GM12878 (cell line): ENCODE data around the gene ZIK1. TPM values are rescaled to one million over a fixed set of nuclear protein-coding genes. Genes with fewer than 3 reads are reported as not detected.

Experiments
- ATF7 ChIP-seq: fragments of 450-650 bp; IDR thresholded peaks from 2 replicates; pipeline ENCODE4 v1.6.1; 2016; ENCODE audit warnings: low read depth, mild to moderate bottlenecking
- BACH1 ChIP-seq: fragments of 450-650 bp; IDR thresholded peaks from 2 replicates; pipeline ENCODE4 v1.6.1; 2017; ENCODE audit warnings: mild to moderate bottlenecking, borderline replicate concordance
- CBX3 ChIP-seq: fragments of 200-600 bp; sonication (generic); IDR thresholded peaks from 2 replicates; pipeline ENCODE4 v1.6.1; 2016; ENCODE audit warnings: low read depth, borderline replicate concordance
- CBX5 ChIP-seq: sonication (generic); IDR thresholded peaks from 2 replicates; pipeline ENCODE4 v1.6.1; 2016; ENCODE audit warnings: low read depth, moderate library complexity, mild to moderate bottlenecking, inconsistent platforms
- CEBPB ChIP-seq, 2 experiments: fragments of 150-350 bp in 1 of 2; IDR thresholded peaks; 2 replicates each; pipeline ENCODE4 v1.6.1; 2012 to 2014; ENCODE audit warnings: low read depth in 2 of 2, low read length in 2 of 2, borderline replicate concordance in 1 of 2, inconsistent platforms in 1 of 2
- CREB1 ChIP-seq: IDR thresholded peaks from 2 replicates; pipeline ENCODE4 v1.6.1; 2012; ENCODE audit warnings: low read depth, mild to moderate bottlenecking, inconsistent platforms
- CTCF ChIP-seq, 3 experiments: IDR thresholded peaks in 2 of 3; conservative IDR thresholded peaks in 1 of 3; 2 replicates each; pipeline ENCODE4 v1.5.1; 2011; ENCODE audit warnings: low read depth in 3 of 3, low read length in 3 of 3, mild to moderate bottlenecking in 3 of 3, control low read depth in 2 of 3, moderate library complexity in 2 of 3, inconsistent platforms in 1 of 3, mixed read lengths in 1 of 3; ENCODE audit not compliant: control insufficient read depth in 2 of 3, insufficient read depth in 1 of 3; ENCODE audit errors: extremely low read depth in 1 of 3
- E4F1 ChIP-seq: fragments of 450-650 bp; IDR thresholded peaks from 2 replicates; pipeline ENCODE4 v1.6.1; 2018; ENCODE audit warnings: borderline replicate concordance, mild to moderate bottlenecking; ENCODE audit not compliant: partially characterized antibody
- ESRRA ChIP-seq: IDR thresholded peaks from 2 replicates; pipeline ENCODE4 v1.6.1; 2012; ENCODE audit warnings: mild to moderate bottlenecking, low read length, improper control_type of control experiment
- GABPA ChIP-seq: IDR thresholded peaks from 2 replicates; pipeline ENCODE4 v1.6.1; 2014; ENCODE audit warnings: antibody characterized with exemption, low read depth, mild to moderate bottlenecking, inconsistent platforms
- HCFC1 ChIP-seq: fragments of 150-350 bp; IDR thresholded peaks from 2 replicates; pipeline ENCODE4 v1.6.1; 2014; ENCODE audit warnings: low read length
- MTA3 ChIP-seq: IDR thresholded peaks from 2 replicates; pipeline ENCODE4 v1.6.1; 2012; ENCODE audit warnings: low read length, inconsistent platforms, borderline replicate concordance
- MYB ChIP-seq: fragments of 150-350 bp; IDR thresholded peaks from 2 replicates; pipeline ENCODE4 v1.6.1; 2014; ENCODE audit warnings: mild to moderate bottlenecking, low read depth, low read length, borderline replicate concordance
- NFXL1 ChIP-seq: fragments of 450-650 bp; IDR thresholded peaks from 2 replicates; pipeline ENCODE4 v1.6.1; 2017; ENCODE audit warnings: antibody characterized with exemption, mild to moderate bottlenecking, borderline replicate concordance
- NR2F1 ChIP-seq: fragments of 450-650 bp; conservative IDR thresholded peaks from 2 replicates; pipeline ENCODE4 v1.6.1; 2017; ENCODE audit warnings: mild to moderate bottlenecking
- POU2F2 ChIP-seq: IDR thresholded peaks from 3 replicates; pipeline ENCODE4 v1.6.1; 2011; ENCODE audit warnings: low read depth, mild to moderate bottlenecking, low read length, borderline replicate concordance
- PRDM15 ChIP-seq: fragments of 450-650 bp; formaldehyde crosslinking; IDR thresholded peaks from 2 replicates; pipeline ENCODE4 v1.4.0; 2020; ENCODE audit warnings: mild to moderate bottlenecking, moderate library complexity
- SMAD1 ChIP-seq: fragments of 450-650 bp; IDR thresholded peaks from 2 replicates; pipeline ENCODE4 v1.6.1; 2018; ENCODE audit warnings: mild to moderate bottlenecking, low read depth; ENCODE audit not compliant: partially characterized antibody
- SMARCA5 ChIP-seq: fragments of 450-650 bp; IDR thresholded peaks from 2 replicates; pipeline ENCODE4 v1.6.1; 2017; ENCODE audit warnings: mild to moderate bottlenecking
- SREBF1 ChIP-seq: IDR thresholded peaks from 2 replicates; pipeline ENCODE4 v1.6.1; 2012; ENCODE audit warnings: mild to moderate bottlenecking, low read length
- SUPT20H ChIP-seq: IDR thresholded peaks from 2 replicates; pipeline ENCODE4 v1.6.1; 2011; ENCODE audit warnings: low read depth, mild to moderate bottlenecking, low read length, moderate library complexity, borderline replicate concordance; ENCODE audit not compliant: control insufficient read depth
- SUZ12 ChIP-seq: fragments of 200-600 bp; sonication (generic); IDR thresholded peaks from one replicate; pipeline ENCODE4 v1.6.1; 2018; ENCODE audit warnings: antibody characterized with exemption, mild to moderate bottlenecking; ENCODE audit not compliant: unreplicated experiment
- TARDBP ChIP-seq: IDR thresholded peaks from 2 replicates; pipeline ENCODE4 v1.6.1; 2016; ENCODE audit warnings: borderline replicate concordance
- polyA plus RNA-seq, 11 experiments: library from polyadenylated mRNA; depleted of rRNA in 4 of 11; unstranded in 6 of 11; stranded (reverse) in 5 of 11; fragments of >200 nt; fragmentation: Nextera tagmentation in 4 of 11; fragmentation: Illumina TruSeq in 1 of 11; extraction: Ambion mirVana in 4 of 11; extraction: Trizol in 1 of 11; gene quantifications; 1 replicate in 1 of 11; 2 replicates in 10 of 11; pipeline versions ENCODE4 v1.2.1 to v1.2.3, GENCODE V29; 2011 to 2016; ENCODE audit warnings: inconsistent platforms in 2 of 11, missing spikeins in 2 of 11, low read depth in 1 of 11
- total RNA-seq, 4 experiments: library from RNA; depleted of rRNA in 3 of 4; stranded (reverse); fragments of >200 nt in 3 of 4; fragmentation: Illumina TruSeq in 1 of 4; extraction: Trizol in 1 of 4; gene quantifications; 2 replicates each; pipeline versions ENCODE4 v1.2.1 to v1.2.3, GENCODE V29; 2013 to 2021

Gene ZIK1
- total and polyA plus RNA-seq, 10 of the 15 experiments (the other 5 are each of a cell fraction or from before 2014, with no cell fraction given), result 0.45 to 4.7 (median 2.7) TPM

- no peak for TF ChIP-seq NFXL1
- TF ChIP-seq HCFC1, result peak; percentile 97
- peak; percentile 57 for TF ChIP-seq SREBF1
- TF ChIP-seq ATF7, result no peak
- TF ChIP-seq SMAD1, result no peak
- TF ChIP-seq CREB1, result peak; percentile 82
- no peak for TF ChIP-seq SUPT20H
- TF ChIP-seq CEBPB (IDR thresholded peaks at IDR 0.05; ENCODE audit: borderline replicate concordance in 1 of 2, low read depth in 2 of 2, low read length in 2 of 2), result no peak
- TF ChIP-seq TARDBP, result no peak
- peak; percentile 48; the same call in 1 of the 2 replicates for TF ChIP-seq CBX5
- no peak for TF ChIP-seq MYB
- no peak for TF ChIP-seq MTA3
- TF ChIP-seq CTCF (IDR thresholded peaks at IDR 0.05 in 2 of 3, conservative IDR thresholded peaks at IDR 0.05 in 1 of 3; ENCODE audit: control insufficient read depth in 2 of 3, extremely low read depth in 1 of 3, insufficient read depth in 1 of 3, low read depth in 3 of 3, low read length in 3 of 3), result 0 out of 6 replicates have a peak, but pooled peaks of 1 of the 3 experiments have one; percentile 6
- TF ChIP-seq POU2F2, result peak; percentile 50; the same call in 1 of the 3 replicates
- no peak for TF ChIP-seq CBX3
- TF ChIP-seq GABPA, result peak; percentile 94
- TF ChIP-seq PRDM15 (CRISPR knock-in tag), result no peak
- TF ChIP-seq ESRRA, result no peak
- TF ChIP-seq SMARCA5, result no peak
- no peak for TF ChIP-seq SUZ12
- TF ChIP-seq BACH1, result no peak
- peak; percentile 67 for TF ChIP-seq E4F1
- TF ChIP-seq NR2F1, result 0 out of 2 replicates have a peak, but pooled peaks have one; percentile 42
Measured at GRCh38 chr19:57632987-57633831, 49.3 kb downstream of the ZIK1 start, which contains the start of gene ZNF211 (continued).
